GM21717 (cell line): ENCODE results near the gene ZNF473.
"Not testable (repeated sequence)": the region's sequence is repeated elsewhere in the genome, so short reads cannot be mapped to it uniquely, and the experiment has no call there.

ENCODE experiments used
- ATAC-seq: cut with Tn5 transposase; IDR thresholded peaks from one replicate; pipeline ENCODE4 v1.9.1; 2021; ENCODE audit warnings: mild to moderate bottlenecking, moderate library complexity; ENCODE audit not compliant: unreplicated experiment

ZNF473 gene

GRCh38 chr19:50097884-50098283 lies 72.1 kb downstream of the ZNF473 start:
- not testable (repeated sequence) for ATAC-seq

GRCh38 chr19:50098892-50099291 lies 73.1 kb downstream of the ZNF473 start:
- not testable (repeated sequence) for ATAC-seq

DNA sequence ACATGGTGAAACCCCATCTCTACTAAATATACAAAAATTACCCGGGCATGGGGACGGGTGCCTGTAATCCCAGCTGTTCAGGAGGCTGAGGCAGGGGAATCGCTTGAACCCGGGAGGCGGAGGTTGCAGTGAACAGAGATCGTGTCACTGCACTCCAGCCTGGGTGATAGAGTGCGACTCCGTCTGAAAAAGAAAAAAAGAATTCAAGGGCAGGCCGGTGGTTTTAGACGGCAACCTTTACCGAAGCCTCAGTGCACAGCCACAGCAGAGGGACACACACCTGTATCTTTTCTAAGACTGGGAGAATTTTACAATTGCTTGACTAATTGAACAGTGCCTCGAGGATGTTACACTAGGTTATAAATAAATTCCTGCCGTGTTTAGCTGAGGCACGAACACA lies 73.9 kb downstream of the ZNF473 start:
- ATAC-seq = not testable (repeated sequence)

DNA sequence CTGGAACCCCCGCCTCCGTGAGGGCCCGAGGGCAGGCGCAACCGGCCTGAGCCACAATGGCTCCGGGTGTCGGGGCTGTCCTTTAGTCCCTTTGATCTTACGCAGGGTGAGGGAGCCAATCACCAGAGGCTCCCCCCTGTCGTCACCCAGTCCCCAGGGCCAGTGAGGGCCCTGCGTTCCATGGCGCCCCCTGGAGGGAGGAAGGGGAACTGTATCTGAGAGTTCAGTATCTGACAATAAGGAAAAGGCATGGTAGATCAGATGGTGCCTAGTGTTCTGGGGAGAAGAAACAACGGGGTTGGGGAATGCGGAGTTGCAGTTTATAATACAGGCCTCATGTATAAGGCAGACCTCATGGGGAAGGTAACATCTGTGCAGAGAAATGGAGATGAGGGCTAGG lies 75.1 kb downstream of the ZNF473 start:
- not testable (repeated sequence) for ATAC-seq
